VCaP (cell line): ENCODE measurements around the gene CAB39L.

Source experiments
- H3K27ac ChIP-seq: fragments of 450-650 bp; 2 replicates; pipeline ENCODE4 v1.5.1; 2017
- TF ChIP-seq, protein P1 (sequence below): fragments of 450-650 bp; conservative IDR thresholded peaks from 2 replicates; pipeline ENCODE4 v1.5.1; 2017; ENCODE audit warnings: mild to moderate bottlenecking, moderate library complexity

Gene CAB39L

DNA sequence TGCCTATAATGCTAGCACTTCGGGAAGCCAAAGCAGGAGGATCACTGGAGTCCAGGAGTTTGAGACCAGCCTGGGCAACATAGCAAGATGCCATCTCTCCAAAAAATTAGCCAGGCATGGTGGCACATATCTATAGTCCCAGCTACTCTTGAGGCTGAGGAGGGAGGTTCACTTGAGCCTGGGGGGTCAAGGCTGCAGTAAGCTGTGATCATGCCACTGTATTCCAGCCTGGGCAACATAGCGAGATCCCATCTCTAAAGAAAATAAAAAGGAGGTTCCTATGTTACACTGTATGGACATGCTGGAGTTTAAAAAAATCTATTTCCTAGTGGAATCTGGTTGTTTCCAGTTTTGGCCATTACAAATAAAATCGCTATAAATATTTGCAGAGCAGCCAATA is 2.6 kb downstream of the CAB39L start:
- TF ChIP-seq, protein P1, sequence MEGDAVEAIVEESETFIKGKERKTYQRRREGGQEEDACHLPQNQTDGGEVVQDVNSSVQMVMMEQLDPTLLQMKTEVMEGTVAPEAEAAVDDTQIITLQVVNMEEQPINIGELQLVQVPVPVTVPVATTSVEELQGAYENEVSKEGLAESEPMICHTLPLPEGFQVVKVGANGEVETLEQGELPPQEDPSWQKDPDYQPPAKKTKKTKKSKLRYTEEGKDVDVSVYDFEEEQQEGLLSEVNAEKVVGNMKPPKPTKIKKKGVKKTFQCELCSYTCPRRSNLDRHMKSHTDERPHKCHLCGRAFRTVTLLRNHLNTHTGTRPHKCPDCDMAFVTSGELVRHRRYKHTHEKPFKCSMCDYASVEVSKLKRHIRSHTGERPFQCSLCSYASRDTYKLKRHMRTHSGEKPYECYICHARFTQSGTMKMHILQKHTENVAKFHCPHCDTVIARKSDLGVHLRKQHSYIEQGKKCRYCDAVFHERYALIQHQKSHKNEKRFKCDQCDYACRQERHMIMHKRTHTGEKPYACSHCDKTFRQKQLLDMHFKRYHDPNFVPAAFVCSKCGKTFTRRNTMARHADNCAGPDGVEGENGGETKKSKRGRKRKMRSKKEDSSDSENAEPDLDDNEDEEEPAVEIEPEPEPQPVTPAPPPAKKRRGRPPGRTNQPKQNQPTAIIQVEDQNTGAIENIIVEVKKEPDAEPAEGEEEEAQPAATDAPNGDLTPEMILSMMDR = no peak

GRCh38 chr13:49439609-49440008 is 4.3 kb downstream of the CAB39L start:
- H3K27ac ChIP-seq = no peak overlapping the region
- TF ChIP-seq, protein P1 = no peak

More for the DNA sequence above, 2.6 kb downstream of the CAB39L start:
- no peak overlapping the region for H3K27ac ChIP-seq

DNA sequence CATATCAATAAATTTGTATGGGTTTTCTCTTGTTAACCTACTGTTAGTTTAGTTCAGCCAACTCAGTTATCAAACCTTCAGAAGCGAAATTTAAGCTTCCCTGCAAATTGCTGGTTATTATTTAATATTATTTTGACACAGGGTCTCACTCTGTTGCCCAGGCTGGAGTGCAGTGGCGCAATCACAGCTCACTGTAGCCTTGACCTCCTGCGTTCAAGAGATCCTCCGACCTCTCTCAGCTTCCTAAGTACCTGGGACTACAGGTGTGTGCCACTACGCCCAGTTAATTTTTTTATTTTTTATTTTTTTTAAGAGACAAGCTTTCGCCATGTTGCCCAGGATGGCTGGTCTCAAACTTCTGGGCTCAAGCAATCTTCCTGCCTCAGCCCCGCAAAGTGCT is 6.2 kb downstream of the CAB39L start:
- TF ChIP-seq, protein P1 = no peak
- no peak overlapping the region for H3K27ac ChIP-seq

DNA sequence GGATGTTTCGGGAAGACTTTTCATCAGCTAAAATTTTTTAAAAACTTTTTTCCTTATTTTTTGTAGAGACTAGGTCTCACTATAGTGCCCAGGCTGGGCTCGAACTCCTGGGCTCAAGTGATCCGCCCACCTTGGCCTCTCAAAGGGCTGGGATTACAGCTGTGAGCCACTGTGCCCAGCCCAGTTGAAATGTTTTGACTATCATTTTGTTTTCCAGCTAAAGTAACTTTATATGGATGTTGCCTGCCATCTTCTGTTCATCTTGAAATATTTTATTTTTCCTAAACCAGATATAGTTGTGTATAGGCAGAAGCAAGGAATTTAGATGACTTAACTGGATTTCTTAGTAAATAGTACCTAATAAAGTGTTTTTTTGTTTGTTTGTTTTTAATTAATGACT is 7.0 kb downstream of the CAB39L start:
- no peak overlapping the region for H3K27ac ChIP-seq
- TF ChIP-seq, protein P1 = peak; percentile 50; the same call in 1 of the 2 replicates

GRCh38 chr13:49435992-49436391 is 7.9 kb downstream of the CAB39L start:
- H3K27ac ChIP-seq = no peak overlapping the region
- TF ChIP-seq, protein P1 = no peak

DNA sequence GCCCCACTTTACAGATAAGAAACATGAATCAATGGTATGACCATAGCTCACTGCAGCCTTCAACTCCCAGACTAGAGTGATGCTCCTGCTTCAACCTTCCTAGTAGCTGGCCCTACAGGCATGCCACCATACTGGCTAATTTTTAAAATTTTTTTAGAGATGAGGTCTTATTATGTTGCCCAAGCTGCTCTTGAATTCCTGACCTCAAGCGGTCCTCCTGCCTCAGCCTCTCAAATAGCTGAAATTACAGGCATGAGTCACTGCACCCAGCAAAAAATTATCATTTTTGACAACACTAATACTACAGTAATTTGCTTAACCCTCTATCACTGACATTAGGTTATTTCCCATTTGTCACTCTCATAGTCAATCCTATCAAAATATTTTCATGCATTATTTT is 14.7 kb downstream of the CAB39L start:
- TF ChIP-seq, protein P1 = no peak
- no peak overlapping the region for H3K27ac ChIP-seq

- no peak overlapping the region for H3K27ac ChIP-seq
- TF ChIP-seq, protein P1 = no peak
Observed at GRCh38 chr13:49428041-49428763, 15.7 kb downstream of the CAB39L start.
